Activated naive CD8-positive, alpha-beta T cell treated with anti-CD3 and anti-CD28 coated beads for 36 hours (primary cell): Measurements from ENCODE around the gene EPN2. TPM values are rescaled to one million over a fixed set of nuclear protein-coding genes. Genes with fewer than 3 reads are reported as not detected.
"Not testable (repeated sequence)": the region's sequence is repeated elsewhere in the genome, so short reads cannot be mapped to it uniquely, and the experiment has no call there.

ENCODE experiments used
- DNase-seq: peaks from one replicate; pipeline ENCODE4 v3.0.0; 2021
- H3K27ac Mint-ChIP-seq: one replicate; pipeline ENCODE4 v1.8.0; 2022; ENCODE audit warnings: mild to moderate bottlenecking, moderate library complexity, mixed read lengths
- H3K27me3 Mint-ChIP-seq: one replicate; pipeline ENCODE4 v1.8.0; 2022; ENCODE audit warnings: mild to moderate bottlenecking, mixed read lengths
- H3K36me3 Mint-ChIP-seq: one replicate; pipeline ENCODE4 v1.8.0; 2021; ENCODE audit warnings: mild to moderate bottlenecking, mixed read lengths
- H3K4me1 Mint-ChIP-seq: one replicate; pipeline ENCODE4 v1.8.0; 2021; ENCODE audit warnings: mixed read lengths
- H3K4me3 Mint-ChIP-seq: one replicate; pipeline ENCODE4 v1.8.0; 2022; ENCODE audit warnings: mild to moderate bottlenecking, moderate library complexity, mixed read lengths
- H3K9me3 Mint-ChIP-seq: one replicate; pipeline ENCODE4 v1.8.0; 2022; ENCODE audit warnings: mixed read lengths
- total RNA-seq, 2 experiments: library from RNA; stranded (reverse); gene quantifications; one replicate each; pipeline ENCODE4 v1.2.3, GENCODE V29; 2021

The EPN2 gene
- total RNA-seq, 2 experiments from 2014 or later: 2.7 to 4.6 TPM

DNA sequence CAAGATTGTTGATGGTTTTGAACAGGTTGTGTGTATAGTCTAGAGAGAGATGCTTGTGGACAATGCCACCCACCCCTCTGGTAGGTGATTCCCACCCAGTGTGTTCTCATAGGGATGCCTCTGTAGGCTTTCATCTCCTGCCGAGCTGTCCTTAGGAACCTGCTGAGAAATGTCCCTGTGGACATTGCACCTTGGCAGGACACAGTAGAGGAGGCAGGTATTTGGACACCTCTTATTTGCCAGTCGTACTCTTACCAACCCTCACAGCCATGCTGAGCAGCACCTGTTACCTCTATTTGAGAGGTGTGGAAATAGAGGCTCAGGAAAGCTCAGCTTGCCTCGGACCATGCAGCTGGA, 33.2 kb downstream of the EPN2 start:
- no peak overlapping the region for H3K4me3 Mint-ChIP-seq
- DNase-seq: no peak
- no peaks in the 10 kb centered on the region for H3K9me3 Mint-ChIP-seq
- H3K36me3 Mint-ChIP-seq: no peaks in the 10 kb centered on the region
- peaks cover 11% of the 10 kb centered on the region for H3K27me3 Mint-ChIP-seq
- no peak overlapping the region for H3K27ac Mint-ChIP-seq
- H3K4me1 Mint-ChIP-seq: peaks cover 4% of the 10 kb centered on the region

DNA sequence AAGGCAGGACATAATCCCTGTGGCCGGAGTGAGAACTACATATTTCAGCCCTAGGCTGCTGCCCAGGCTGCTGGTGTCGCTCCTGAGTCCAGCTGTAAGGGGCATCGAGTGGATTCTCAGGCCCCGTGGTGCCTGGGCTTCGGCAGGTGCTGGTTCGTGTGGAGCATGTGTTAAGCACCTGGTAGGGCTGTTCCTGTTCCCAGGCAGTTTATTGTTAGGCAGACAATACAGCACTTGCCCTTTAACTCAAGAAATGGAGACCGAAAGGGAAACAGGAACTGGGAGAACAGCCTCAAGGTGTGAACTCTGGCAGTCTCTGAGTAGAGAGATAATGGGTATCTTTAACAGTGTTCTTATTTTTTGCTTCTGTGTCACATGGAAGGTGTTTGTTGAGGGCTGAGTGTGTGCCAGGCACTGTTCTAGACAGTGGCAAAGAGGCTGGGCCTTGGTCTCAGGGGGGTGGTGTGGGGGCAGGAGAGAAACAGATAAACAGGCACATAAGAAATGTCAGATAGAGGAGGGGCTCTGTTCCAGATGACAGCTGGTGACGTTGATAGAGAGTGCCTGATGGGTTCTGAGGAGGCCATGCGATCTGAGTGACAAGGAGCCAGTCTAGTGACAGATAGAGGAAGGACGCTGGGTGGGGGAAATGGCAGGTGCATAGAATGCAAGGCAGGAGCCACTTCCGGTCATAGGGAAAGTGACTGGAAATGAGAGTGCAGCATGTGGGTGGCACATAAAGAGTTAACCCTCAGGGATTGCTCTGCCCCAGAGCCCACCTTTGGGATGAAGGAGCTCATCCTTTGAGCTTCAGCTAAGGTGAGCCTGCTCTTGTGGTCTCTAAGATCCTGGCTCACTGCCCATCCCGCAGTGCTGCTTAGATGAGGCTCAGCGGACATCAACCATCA, 33.8 kb downstream of the EPN2 start:
- Mint-ChIP-seq H3K4me1 (peaks cover 4% of the 10 kb centered on the region), H3K4me3 (no peak overlapping the region), H3K27ac (no peak overlapping the region), H3K9me3 (no peaks in the 10 kb centered on the region), H3K36me3 (no peaks in the 10 kb centered on the region), H3K27me3 (peaks cover 11% of the 10 kb centered on the region)
- no peak for DNase-seq

DNA sequence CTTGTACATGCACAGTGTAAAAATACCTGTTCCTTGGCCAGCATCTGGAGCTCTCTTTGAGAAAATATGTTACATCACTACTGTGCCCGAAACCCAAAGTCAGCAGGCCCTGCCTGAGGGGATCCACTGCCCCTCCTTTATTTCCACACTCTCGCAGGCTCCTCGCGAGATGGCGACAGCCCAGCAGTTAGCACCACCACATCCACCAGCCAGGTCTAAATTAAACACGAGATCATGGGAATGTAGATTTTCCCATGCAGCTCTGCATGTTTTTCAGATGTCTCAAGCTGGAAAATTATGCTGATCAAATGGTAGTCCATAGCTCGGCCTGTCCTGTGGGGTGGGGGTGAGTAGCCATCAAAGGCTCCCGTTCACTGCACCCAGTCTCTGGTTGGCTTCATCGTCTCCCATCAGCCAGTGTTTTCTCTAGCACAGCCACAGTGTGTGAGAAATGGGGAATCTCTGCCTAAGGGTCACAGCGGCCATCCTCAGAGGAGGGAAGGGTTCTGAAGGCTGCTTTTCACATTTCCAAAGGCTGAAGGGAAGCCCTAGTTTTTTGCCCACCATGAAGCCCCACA, 34.7 kb downstream of the EPN2 start:
- Mint-ChIP-seq H3K4me3 (no peak overlapping the region), H3K9me3 (no peaks in the 10 kb centered on the region), H3K27ac (no peak overlapping the region), H3K4me1 (peaks cover 4% of the 10 kb centered on the region), H3K27me3 (peaks cover 13% of the 10 kb centered on the region), H3K36me3 (no peaks in the 10 kb centered on the region)
- no peak for DNase-seq

DNA sequence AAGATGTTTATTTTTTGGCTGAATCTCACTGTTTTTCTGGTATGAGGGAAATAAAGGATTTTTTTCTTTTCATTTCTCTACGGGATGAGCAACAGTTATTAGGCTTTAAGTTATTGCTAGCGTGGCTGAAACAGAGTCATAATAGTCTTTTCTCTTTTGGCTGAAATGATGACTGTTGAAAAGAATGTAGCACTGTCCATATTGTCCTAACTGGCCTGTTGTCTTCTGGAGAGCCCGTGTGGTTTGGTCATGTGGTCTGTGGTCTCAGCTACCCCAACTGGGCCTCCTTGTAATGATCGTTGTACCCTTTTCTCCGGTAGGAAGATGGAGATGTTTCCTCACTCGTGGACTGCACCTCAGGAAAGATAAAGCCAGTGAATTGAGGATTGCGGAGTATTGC, 36.6 kb downstream of the EPN2 start:
- Mint-ChIP-seq H3K9me3 (no peaks in the 10 kb centered on the region), H3K4me3 (no peak overlapping the region), H3K27me3 (peaks cover 20% of the 10 kb centered on the region), H3K36me3 (no peaks in the 10 kb centered on the region), H3K4me1 (peaks cover 4% of the 10 kb centered on the region), H3K27ac (no peak overlapping the region)
- no peak for DNase-seq

DNA sequence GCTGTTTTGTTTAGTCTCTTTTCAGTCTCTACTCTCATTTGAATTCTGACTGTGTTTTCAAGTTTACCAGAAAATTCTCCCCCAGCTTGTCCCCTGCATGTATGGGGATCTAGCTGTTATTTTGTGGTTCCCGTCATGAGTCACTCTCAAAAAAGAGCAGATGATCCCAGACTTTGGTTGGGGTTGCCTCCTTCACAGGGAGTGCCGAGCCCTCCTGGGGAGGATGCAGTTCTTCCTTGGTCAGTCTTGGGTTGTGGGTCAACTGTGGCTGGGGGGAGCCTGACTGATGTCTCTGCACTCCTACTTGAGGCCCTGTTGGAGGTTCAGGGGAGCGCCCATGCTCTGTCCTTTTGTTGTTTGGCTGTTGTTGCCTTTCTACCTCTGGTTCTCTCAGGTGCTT, 37.7 kb downstream of the EPN2 start:
- H3K27ac Mint-ChIP-seq: no peak overlapping the region
- H3K27me3 Mint-ChIP-seq: peaks cover 20% of the 10 kb centered on the region
- H3K36me3 Mint-ChIP-seq: no peaks in the 10 kb centered on the region
- no peak overlapping the region for H3K4me3 Mint-ChIP-seq
- no peak for DNase-seq
- peaks cover 4% of the 10 kb centered on the region for H3K4me1 Mint-ChIP-seq
- no peaks in the 10 kb centered on the region for H3K9me3 Mint-ChIP-seq

DNA sequence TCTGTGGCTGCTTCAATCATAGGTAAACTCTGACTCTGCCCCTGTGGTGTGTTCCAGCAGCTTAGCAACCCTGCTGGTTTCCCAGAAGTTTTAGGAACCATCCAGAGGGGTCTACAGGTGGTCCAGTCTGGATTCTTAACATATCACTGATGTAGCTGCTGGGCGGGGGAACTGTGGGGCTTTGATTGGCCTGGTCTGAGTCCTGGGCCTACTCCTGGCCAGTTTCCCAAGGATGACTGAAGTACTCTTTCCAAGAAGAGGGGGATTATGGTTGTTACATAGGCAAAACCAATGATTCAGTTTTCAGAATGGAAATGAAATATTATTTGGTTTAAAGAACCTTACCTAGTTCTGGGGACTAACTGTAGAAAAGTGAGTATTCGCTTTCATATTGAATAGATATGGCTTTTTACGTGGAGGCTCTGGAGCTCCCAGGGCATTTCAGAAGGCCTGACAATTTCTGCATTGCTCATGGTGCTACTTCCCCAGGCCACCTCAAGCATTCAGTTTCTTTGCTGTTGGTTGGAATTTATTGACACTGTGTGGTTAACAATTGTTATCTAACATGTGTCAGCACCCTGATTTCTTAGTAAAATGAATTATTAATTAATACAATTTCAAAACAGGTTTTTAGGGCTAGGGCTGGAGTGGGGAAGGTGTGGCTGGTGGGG, 38.4 kb downstream of the EPN2 start:
- Mint-ChIP-seq H3K4me3 (no peak overlapping the region), H3K27me3 (peaks cover 20% of the 10 kb centered on the region), H3K9me3 (no peaks in the 10 kb centered on the region), H3K27ac (no peak overlapping the region), H3K36me3 (no peaks in the 10 kb centered on the region), H3K4me1 (peaks cover 4% of the 10 kb centered on the region)
- no peak for DNase-seq

DNA sequence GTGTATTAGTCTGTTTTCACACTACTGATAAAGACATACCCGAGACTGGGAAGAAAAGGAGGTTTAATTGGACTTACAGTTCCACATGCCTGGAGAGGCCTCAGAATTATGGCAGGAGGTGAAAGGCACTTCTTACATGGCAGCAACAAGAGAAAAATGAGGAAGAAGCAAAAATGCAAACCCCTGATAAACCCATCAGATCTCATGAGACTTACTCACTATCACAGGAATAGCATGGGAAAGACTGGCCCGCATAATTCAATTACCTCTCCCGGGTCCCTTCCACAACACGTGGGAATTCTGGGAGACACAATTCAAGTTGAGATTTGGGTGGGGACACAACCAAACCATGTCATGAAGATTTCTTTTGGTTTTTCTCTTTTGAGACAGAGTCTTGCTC, 41.1 kb downstream of the EPN2 start:
- H3K4me3 Mint-ChIP-seq, DNase-seq, H3K27ac Mint-ChIP-seq, H3K9me3 Mint-ChIP-seq, H3K4me1 Mint-ChIP-seq, H3K36me3 Mint-ChIP-seq: not testable (repeated sequence)
- H3K27me3 Mint-ChIP-seq: peaks cover 13% of the 10 kb centered on the region

DNA sequence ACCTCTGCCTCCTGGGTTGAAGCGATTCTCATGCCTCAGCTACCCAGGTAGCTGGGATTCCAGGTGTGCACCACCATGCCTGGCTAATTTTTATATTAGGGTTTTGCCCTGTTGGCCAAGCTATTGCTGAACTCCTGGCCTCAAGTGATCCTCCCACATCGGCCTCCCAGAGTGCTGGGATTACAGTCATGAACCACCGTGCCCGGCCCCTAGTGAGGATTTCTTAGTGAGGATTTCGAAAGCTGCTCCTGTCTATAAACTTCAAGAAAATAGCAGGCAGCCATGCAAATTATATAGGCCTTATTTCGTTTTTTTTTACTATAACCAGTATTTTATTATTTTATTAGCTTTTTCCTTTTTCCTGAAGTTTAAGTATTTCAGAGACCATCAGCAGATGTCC, 41.6 kb downstream of the EPN2 start:
- H3K27me3 Mint-ChIP-seq: peaks cover 13% of the 10 kb centered on the region
- H3K4me3 Mint-ChIP-seq: no peak overlapping the region
- H3K4me1 Mint-ChIP-seq: no peaks in the 10 kb centered on the region
- DNase-seq: no peak
- H3K36me3 Mint-ChIP-seq: peaks cover 3% of the 10 kb centered on the region
- H3K27ac Mint-ChIP-seq: no peak overlapping the region
- no peaks in the 10 kb centered on the region for H3K9me3 Mint-ChIP-seq

DNA sequence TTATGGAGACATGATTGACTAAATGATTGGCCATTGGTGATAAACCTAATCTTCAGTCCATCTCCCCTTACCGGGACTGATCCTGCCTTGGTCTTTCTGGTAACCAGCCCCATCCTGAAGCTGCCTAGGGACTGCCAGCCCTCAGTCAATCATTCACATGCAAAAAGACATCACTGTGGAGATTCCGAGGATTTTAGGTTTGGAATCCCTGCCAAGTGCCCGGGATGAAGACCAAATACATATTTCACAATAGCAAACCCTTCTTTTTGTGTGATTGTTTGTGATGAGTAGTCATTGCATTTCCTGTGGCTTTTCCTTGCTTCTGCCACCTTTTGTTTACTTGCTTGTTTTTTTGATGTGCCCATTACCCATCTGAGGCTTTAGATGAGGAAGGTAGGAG, 44.0 kb downstream of the EPN2 start:
- H3K27me3 Mint-ChIP-seq: peaks cover 9% of the 10 kb centered on the region
- H3K9me3 Mint-ChIP-seq: no peaks in the 10 kb centered on the region
- peaks cover 7% of the 10 kb centered on the region for H3K4me1 Mint-ChIP-seq
- DNase-seq: no peak
- H3K36me3 Mint-ChIP-seq: peaks cover 3% of the 10 kb centered on the region
- H3K27ac Mint-ChIP-seq: no peak overlapping the region
- H3K4me3 Mint-ChIP-seq: no peak overlapping the region

DNA sequence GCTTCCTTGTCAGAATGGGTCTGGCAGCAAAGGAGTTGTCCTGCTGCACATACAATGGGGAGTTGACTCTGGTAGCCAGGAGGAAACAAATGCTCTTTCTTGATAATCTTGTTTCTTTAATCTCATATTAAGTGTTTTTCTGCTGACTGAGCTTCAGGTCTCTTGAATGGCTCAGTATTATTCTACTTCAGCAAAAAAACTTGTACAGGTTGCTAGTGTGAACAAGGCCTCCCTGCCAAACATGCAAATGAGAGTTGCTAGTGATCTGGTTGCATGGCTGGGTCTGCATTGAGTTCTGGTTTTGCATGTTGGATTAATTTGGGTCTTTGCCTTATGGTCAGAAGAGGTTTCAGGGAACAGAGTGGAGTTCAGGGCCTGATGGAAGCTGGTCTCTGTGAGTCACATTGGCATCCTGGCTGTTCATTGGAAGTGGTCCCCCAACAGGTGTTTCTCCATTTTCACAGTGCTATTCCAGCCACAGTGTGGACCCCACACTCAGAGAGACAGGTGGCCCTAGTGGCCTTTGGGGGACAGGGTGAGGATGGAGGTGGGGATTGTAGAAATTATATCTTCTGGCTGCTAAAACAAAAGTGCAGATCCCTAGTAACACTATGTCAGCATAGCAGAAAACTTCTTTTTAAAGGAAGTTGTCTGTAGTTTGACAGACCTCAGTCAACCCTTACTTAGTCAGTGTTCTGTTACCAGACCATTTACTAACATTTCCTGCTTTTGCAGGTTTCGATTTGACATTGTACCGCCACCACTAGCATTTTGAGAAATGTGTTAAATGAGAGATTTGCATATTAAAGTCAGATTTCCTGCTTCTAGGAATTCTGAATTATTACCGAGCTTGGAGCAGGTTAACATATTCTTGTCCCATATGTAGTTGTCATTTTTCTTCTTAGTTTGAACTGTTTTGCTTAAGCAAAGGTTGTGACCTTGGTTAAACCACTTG, 47.1 kb downstream of the EPN2 start:
- no peak overlapping the region for H3K27ac Mint-ChIP-seq
- H3K27me3 Mint-ChIP-seq: peaks cover 8% of the 10 kb centered on the region
- no peak for DNase-seq
- no peak overlapping the region for H3K4me3 Mint-ChIP-seq
- no peaks in the 10 kb centered on the region for H3K9me3 Mint-ChIP-seq
- H3K36me3 Mint-ChIP-seq: peaks cover 6% of the 10 kb centered on the region
- peaks cover 7% of the 10 kb centered on the region for H3K4me1 Mint-ChIP-seq

DNA sequence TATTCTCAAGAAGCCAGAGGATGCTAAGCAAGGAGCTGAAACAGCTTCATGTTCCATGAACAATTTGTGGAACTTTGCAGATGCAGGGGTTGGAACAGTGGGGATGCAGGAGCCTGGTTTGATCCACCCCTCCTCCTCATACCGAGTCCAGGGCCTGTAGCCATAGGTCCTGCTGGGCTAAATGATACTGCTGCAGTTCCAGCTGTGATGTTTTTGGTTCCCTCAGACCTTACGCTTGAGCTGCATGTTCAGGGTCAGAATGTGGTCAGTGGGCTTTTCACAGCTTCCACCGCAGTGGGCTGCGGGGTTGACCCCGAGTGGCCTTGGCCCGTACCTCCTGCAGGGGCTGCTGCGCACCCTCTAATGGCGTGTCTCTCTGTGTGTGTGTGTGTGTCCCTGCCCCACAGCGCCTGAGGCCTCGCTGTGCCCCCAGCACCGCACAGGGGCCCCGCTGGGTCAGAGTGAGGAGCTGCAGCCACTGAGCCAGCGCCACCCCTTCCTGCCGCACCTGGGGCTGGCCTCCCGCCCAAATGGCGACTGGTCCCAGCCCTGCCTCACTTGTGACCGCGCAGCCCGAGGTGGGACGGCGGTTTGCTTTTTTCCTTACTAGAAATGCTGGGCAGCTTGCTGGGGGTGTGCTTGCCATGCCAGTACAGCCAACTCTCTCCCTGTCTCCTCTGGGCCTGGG, 48.2 kb downstream of the EPN2 start:
- DNase-seq: no peak
- Mint-ChIP-seq H3K36me3 (peaks cover 6% of the 10 kb centered on the region), H3K27ac (no peak overlapping the region)

DNA sequence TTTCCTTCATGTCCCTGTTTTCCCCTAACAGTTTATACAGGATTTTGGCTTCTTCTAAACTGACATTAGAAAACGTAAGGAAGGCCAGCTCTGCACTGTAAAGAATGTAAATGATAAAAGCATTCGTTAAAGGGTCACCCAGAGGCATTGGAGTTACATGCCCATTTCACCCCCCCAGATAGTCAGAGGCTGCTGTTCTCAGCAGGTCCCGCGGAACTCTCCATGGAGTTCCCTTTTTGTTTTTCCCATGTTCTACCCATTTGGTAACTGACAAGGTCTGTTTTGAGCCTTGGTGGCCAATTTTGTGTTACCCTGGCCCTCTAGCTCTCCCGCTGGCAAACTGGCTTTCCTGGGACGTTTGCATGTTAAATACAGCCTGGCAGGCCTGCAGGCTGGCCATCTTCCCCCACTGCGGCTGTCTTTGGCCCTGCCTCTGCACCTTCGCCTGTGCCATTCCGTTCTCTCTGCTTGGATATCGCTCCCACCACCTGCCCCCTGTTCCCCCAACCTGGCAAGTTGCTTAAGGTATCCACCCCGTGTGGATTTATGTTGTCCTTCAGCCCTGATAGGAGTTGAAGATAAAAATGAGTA, 49.7 kb downstream of the EPN2 start:
- H3K27ac Mint-ChIP-seq: no peak overlapping the region
- DNase-seq: no peak
- no peaks in the 10 kb centered on the region for H3K9me3 Mint-ChIP-seq
- H3K4me1 Mint-ChIP-seq: peaks cover 7% of the 10 kb centered on the region
- no peak overlapping the region for H3K4me3 Mint-ChIP-seq
- peaks cover 15% of the 10 kb centered on the region for H3K27me3 Mint-ChIP-seq
- peaks cover 6% of the 10 kb centered on the region for H3K36me3 Mint-ChIP-seq

More for the DNA sequence above, 48.2 kb downstream of the EPN2 start:
- no peak overlapping the region for H3K4me3 Mint-ChIP-seq
- H3K4me1 Mint-ChIP-seq: peaks cover 7% of the 10 kb centered on the region
- no peaks in the 10 kb centered on the region for H3K9me3 Mint-ChIP-seq
- H3K27me3 Mint-ChIP-seq: peaks cover 12% of the 10 kb centered on the region

DNA sequence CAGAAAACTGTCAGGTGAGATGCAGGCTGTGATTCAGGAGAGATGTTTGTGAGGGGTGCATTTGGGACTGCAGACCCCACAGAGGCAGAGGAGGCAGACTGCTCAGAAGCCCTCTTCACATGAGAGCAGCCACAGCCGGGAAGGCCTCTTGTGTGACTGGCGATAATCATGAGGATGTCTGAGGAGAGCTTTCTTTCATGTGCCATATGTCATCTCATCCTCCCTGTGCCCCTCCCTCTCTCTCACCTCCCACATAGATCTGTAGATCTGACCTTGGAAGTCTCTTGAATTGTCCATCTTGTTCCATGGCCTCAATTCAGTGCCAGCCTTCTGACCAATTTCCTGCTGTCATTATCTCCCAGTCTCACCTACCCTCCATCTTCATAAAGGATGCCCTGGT, 50.5 kb downstream of the EPN2 start:
- Mint-ChIP-seq H3K27ac (no peak overlapping the region), H3K4me1 (peaks cover 7% of the 10 kb centered on the region), H3K4me3 (no peak overlapping the region), H3K9me3 (no peaks in the 10 kb centered on the region), H3K27me3 (peaks cover 15% of the 10 kb centered on the region), H3K36me3 (peaks cover 6% of the 10 kb centered on the region)
- no peak for DNase-seq

DNA sequence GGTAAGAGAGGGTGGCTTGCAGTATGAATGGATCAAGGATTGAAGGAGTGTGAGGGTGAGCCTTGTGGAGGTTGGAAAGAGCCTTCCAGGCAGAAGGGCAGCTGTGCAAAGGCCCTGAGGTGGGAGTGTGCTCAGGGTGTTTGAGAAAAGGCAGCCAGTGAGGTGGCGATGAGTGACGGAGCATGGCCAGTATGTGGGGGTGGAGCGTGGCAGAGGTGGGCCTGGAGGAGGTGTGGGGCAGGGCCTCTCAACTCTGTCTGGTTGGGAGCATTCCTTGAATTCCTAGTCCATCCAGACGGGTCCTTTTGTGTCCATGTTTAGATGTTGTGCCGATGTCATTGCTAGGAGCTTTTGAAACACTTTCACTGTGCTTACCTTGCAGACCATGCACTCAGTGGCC, 51.3 kb downstream of the EPN2 start:
- Mint-ChIP-seq H3K4me3 (no peak overlapping the region), H3K27ac (no peak overlapping the region), H3K36me3 (peaks cover 2% of the 10 kb centered on the region), H3K4me1 (peaks cover 7% of the 10 kb centered on the region), H3K9me3 (no peaks in the 10 kb centered on the region), H3K27me3 (peaks cover 15% of the 10 kb centered on the region)
- DNase-seq: no peak
